NK-92 (cell line): ENCODE results near the gene CTSO.
"Not testable (repeated sequence)": the region's sequence is repeated elsewhere in the genome, so short reads cannot be mapped to it uniquely, and the experiment has no call there.

ENCODE experiments used
- DNase-seq: peaks from one replicate; lab custom pipeline; 2025; ENCODE audit not compliant: unreplicated experiment; lab: John Stamatoyannopoulos, UW

CTSO gene

DNA sequence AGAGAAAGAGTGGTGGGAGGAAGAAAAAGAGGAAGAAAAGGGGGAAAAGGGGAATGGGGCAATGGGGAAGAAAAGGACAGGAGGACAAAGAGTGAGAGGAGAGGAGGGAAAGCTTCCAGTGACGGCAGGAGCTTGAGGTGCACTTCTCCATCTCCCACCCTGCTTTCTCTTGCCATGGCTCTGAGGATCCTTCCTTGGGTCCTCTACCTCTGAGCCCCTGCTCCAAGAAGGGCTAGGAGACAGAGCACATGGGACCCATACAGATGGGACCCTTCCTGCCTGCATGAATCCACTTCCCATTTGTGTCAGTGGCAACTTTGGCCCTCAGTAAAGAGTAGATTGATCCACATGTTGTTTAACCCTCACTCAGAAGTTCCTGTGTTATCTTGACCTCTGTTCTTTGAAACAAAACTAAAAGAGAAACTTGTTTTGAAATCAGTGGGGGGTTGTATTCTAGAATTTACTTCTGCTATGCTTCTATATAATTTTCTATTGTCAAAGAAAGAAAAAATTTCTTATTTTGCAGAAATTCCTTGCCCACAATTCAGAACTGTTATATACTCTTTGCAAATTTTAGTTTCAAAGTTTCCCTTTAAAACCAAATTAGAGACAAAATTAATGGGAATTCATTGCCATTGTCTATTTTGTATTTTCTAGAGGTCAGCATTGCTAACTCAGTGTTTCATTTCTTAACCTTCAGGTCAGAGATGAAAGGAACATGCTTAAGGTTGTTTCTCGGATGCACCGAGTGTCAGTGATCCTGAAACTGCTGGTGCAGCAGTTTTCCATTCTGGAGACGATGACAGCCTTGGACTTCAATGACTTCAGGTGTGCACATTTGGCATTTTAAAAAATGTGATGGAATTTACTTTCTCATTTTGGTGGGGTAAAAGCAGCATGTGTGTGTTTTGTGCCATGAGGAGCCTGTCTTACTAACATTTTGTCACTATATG lies 45.2 kb downstream of the CTSO start:
- no peak for DNase-seq

- no peak for DNase-seq
Measured at GRCh38 chr4:155907556-155907955, 46.1 kb downstream of the CTSO start.

DNA sequence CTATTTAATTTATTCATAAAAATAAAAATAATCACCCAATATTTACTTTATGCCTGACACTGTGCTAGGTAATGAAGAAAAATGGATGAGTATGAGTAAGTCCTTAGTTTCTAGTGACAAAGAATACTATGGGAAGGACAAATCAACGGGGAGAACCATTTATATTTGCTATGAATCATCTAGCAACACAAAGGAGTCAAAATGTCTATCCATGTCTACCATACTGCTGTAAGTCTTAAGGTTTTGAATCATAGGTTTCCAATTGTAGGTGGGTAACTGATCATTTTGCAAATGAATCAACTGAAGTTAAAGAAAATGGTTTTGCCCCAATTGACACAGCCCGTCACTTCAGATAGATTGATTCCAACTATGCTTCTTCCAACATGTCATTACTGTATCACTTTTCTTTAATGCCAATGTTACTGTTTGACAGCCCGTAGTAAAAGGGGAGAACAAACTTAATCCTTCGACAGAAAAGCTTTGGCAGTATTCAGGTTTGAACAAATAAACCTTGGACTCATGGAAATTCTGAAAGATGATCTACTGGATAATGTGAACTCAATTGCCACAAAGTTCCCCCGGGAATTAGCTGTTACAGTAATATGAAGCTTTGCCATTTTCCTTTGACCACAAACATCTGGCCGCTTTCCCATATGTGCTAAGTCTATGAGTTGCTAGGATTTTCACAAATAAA lies 47.0 kb downstream of the CTSO start:
- DNase-seq = no peak

GRCh38 chr4:155904331-155904730 lies 49.3 kb downstream of the CTSO start:
- DNase-seq = no peak

DNA sequence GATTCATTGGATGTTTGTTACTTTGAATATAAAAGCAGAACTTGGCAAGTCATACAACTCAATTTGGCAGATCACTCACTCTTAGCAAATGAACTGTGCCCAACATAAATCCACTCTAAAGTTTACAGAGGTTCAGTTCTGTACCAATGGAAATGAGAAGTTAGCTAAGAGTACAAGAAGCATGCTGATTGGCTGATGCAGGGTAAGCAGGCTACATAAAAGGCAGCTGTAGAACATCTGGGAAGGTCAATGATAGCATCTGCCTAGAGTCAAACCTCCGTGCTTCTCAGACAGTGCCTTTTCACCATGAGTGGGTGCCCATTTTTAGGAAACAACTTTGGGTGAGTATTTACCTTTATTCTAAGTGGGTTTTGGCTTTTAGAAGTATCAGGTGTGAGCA lies 50.2 kb downstream of the CTSO start, which contains the start of gene TDO2:
Gene TDO2, plus strand, starts transcription at position 244 of the 400 bp plus-strand sequence. Its CDS starts 63 bp downstream, at position 307.
- DNase-seq = no peak

- no peak for DNase-seq
Measured at GRCh38 chr4:155901013-155901412, 52.7 kb downstream of the CTSO start.

DNA sequence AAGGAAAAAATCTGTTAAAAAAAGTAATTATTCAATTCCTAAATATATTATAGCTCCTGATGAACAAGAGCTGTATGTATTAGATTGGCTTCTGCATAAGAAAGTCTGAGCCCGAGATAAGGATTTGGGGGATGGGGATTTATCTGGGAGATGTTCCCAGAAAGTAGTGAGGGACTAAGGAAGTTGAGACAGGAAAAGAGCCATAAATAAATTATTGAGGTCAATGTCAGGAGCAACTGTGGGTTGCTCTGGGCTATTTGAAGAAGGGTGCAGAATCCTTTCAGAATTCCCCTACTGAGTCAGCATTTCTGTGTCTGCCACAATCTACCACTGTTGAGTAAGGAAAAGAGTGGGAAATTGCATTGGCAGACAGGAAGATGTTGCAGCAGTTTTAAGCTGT lies 53.3 kb downstream of the CTSO start:
- no peak for DNase-seq

DNA sequence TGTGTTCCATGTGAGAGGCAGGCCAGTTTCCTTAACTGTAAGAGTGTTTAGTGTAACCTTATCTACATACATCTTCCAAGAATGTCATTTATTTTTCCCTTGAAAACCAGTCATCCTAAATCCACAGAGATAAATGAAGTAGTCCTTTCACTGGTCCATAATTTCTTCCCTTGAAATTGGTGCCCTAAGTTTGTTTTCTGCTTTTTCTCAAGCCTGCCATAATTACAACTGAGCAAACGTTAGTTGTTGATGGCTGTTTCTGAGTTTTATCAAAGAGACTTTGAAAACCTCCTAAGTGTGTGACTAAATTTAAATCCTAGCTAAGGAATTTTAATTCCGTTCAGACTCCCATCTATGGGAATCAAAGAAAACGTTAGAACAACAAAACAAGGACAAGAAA lies 53.8 kb downstream of the CTSO start:
- DNase-seq = no peak

GRCh38 chr4:155898371-155898770 lies 55.3 kb downstream of the CTSO start:
- DNase-seq = not testable (repeated sequence)

DNA sequence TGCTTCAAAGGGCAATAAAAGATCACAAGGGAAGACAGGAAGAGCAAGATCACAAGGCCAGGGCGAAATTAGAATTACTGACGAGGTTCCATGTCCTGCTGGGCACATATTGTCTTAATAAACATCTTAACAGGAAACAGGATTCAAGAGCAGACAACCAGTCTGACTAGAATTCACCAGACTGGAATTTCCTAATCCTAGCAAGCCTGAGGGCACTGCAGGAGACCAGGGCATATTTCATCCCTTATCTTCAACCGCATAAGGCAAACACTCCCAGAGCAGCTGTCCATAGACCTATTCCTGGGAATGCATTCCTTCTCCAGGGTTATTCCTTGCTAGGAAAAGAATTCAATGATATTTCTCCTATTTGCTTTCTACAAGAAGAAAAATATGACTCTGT lies 62.6 kb downstream of the CTSO start:
- DNase-seq = no peak

GRCh38 chr4:155889946-155890345 lies 63.7 kb downstream of the CTSO start:
- DNase-seq = no peak

GRCh38 chr4:155889031-155889793 lies 64.5 kb downstream of the CTSO start:
- no peak for DNase-seq

DNA sequence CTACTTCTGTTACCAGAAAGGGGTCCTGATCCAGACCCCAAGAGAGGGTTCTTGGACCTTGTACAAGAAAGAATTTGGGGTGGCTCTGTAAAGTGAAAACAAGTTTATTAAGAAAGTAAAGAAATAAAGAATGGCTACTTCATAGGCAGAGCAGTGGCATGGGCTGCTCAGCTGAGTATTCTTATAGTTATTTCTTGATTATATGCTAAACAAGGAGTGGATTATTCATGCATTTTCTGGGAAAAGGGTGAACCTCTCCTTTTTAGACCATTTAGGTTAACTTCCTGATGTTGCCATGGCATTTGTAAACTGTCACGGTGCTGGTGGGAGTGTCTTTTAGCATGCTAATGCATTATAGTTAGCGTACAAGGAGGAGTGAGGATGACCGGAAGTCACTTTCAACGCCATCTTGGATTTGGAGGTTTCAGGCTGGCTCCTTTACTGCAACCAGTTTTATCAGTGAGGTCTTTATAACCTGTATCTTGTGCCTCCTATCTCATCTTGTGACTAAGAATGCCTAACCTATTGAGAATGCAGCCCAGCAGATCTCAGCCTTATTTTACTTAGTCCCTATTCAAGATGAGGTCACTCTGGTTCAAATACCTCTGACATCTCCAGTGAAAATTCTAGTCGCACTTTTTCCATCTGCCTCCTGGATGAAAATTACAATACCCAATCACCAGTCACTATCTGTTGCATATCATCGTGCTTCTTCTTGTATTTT lies 65.7 kb downstream of the CTSO start:
- no peak for DNase-seq

DNA sequence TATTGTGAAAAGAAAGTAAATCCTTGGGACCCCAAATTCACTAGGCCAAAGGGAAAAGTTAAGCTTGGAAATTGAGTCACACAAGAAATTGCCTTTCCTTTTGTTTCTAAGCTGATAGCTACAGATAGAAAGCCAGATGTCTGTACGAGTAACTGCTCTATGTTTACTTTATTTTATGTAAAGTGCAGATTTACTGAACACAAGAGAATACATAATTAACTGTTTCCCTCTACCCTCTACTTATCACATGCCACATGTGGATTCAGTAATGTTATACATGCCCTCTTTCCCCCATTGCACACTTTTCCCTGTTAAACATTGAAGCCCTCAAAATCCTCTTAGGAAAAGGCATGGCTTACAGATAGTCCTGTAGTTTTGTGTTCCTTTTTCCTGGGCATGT lies 66.6 kb downstream of the CTSO start:
- DNase-seq = no peak

DNA sequence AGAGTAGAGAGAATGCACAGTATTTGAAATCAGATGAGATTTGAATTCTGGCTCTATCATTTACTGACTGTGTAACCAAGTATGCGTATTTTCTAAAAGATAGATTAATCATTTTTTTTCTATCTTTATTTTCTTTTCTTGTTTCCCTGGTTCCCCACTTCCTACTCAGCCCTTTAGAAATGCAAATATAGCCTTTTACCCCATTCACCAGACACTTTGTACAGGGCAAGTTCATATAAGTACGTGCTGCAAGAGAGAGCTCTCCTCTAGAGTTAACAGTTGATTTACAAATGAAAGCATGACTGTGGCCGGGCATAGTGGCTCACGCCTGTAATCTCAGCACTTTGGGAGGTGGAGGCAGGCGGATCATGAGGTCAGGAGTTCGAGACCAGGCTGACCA lies 68.0 kb downstream of the CTSO start:
- DNase-seq = no peak

DNA sequence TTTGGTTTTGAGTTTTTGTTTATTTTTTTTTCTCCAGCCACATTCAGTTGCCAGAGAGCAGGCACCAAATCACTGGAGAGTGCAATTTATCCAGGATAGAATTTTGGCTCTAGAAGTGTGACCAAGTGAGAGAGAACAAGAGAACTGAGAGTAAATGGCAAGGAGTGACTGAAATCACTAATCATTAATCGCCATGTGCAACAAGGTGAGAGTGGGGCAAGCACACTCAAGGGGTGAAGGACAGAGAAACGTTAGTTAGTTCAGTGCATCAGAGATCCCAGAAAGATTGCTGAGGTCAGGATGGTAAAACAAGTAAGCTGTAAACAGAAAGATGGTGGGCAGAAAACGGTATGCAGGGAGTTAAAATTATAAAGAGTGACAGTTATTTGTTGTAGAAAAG lies 69.8 kb downstream of the CTSO start:
- DNase-seq = no peak

GRCh38 chr4:155881555-155881954 lies 72.1 kb downstream of the CTSO start:
- DNase-seq = no peak

DNA sequence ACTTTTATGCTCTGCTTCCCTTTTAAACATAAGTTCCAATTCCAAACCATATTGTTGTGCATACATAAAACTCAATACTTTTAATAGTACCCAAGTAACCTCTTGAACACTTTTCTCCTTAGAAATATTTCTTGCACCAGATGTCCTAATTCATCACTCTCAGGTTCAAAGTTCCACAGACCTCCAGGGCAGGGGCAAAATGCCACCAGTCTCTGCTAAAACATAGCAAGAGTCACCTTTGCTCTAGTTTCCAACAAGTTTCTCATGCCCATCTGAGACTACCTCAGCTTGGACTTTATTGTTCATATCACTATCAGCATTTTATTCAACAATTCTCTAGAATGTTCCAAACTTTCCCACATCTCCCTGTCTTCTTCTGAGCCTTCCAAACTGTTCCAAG lies 73.9 kb downstream of the CTSO start:
- no peak for DNase-seq

DNA sequence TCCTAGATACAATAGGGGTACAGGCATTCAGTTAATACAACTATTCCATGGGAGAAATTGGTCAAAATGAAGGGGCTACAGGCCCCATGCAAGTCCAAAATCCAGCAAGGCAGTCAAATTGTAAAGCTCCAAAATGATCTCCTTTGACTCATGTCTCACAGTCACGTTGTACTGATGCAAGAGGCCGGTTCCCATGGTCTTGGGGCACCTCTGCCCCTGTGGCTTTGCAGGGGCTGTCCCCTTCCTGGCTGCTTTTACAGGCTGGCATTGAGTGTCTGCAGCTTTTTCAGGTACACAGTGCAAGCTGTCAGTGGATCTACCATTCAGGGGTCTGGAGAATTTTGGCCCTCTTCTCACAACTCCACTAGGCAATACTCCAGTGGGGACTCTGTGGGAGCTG lies 75.1 kb downstream of the CTSO start:
- DNase-seq = no peak

DNA sequence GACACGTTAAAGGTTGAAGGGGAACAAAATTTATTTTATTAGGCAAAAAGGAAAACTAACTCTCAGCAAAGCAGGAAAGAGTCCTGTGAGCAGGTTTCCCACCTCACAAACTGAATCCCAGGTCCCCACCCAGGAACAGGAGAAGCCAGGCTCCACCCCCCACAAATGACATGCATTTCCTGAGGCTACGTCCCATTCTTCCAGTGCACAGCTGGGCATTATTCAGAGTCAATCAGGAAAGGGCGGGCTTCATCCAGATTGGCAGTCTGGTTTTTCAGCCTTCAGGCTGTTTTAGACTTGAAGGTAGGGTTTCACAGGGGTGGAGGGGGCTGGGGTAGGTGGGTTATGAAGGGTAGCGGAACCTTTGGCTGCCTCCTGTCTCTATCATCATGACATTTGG lies 75.7 kb downstream of the CTSO start:
- no peak for DNase-seq

DNA sequence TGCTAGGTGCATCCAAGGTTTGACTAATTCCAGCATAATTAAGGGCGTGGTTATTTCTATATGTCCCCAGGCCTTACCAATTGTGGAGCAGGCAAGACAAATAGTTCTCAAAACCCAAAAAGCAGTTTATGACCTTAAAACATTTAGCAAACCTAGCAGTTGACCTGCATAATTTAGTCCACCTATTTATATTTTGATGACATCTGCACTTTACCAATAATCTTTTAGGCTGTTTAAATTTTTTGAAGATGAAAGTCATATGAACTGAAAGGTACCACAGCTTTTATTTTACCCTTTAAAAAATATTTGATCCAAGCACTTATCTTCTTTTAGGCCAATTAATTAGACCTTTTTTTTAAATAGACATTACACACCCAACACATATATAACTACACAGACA lies 77.8 kb downstream of the CTSO start:
- no peak for DNase-seq
